K562 (cell line): ENCODE results near the gene DCTN2. TPM values are rescaled to one million over a fixed set of nuclear protein-coding genes. Genes with fewer than 3 reads are reported as not detected.
A peak's percentile ranks its signal among the peaks of the same experiment; 100 is the strongest.

Source experiments
- ARID3B ChIP-seq: fragments of 250-450 bp; sonication (Bioruptor Pico); IDR thresholded peaks from 2 replicates; pipeline ENCODE4 v1.4.0; 2020; ENCODE audit warnings: borderline replicate concordance
- CXXC5 ChIP-seq: fragments of 250-450 bp; sonication (Bioruptor Pico); IDR thresholded peaks from 2 replicates; pipeline ENCODE4 v1.8.0; 2022; ENCODE audit warnings: inconsistent platforms, mild to moderate bottlenecking, moderate library complexity
- GABPB1 ChIP-seq: sonication (generic); formaldehyde crosslinking; IDR thresholded peaks from 2 replicates; pipeline ENCODE4 v1.8.0; 2022; ENCODE audit warnings: mild to moderate bottlenecking, missing genetic modification reagents
- MAX ChIP-seq: sonication (generic); formaldehyde crosslinking; IDR thresholded peaks from 2 replicates; pipeline ENCODE4 v1.9.0; 2022; ENCODE audit warnings: mild to moderate bottlenecking, missing genetic modification reagents
- NCOA1 ChIP-seq: fragments of 450-650 bp; IDR thresholded peaks from 2 replicates; pipeline ENCODE4 v1.6.1; 2016; ENCODE audit warnings: low read depth
- REST ChIP-seq, 2 experiments: fragments of 450-650 bp; formaldehyde crosslinking in 1 of 2; IDR thresholded peaks; 2 replicates each; pipeline versions ENCODE4 v1.4.0 to v1.6.1; 2014 to 2020; ENCODE audit warnings: mild to moderate bottlenecking in 2 of 2, borderline replicate concordance in 1 of 2, low read depth in 1 of 2
- SMAD4 ChIP-seq: fragments of 250-450 bp; sonication (Bioruptor Pico); conservative IDR thresholded peaks from 2 replicates; pipeline ENCODE4 v1.8.0; 2021; ENCODE audit warnings: inconsistent platforms, mild to moderate bottlenecking, moderate library complexity
- UBTF ChIP-seq, 2 experiments: IDR thresholded peaks; 2 replicates each; pipeline ENCODE4 v1.6.1; 2012; ENCODE audit warnings: improper control_type of control experiment in 2 of 2, low read depth in 2 of 2, low read length in 2 of 2, borderline replicate concordance in 1 of 2
- USF1 ChIP-seq: sonication (generic); formaldehyde crosslinking; IDR thresholded peaks from 2 replicates; pipeline ENCODE4 v1.9.0; 2022; ENCODE audit warnings: mild to moderate bottlenecking, missing genetic modification reagents
- ZBTB43 ChIP-seq: sonication (generic); formaldehyde crosslinking; IDR thresholded peaks from 2 replicates; pipeline ENCODE4 v1.8.0; 2023; ENCODE audit warnings: mild to moderate bottlenecking, missing genetic modification reagents
- ZBTB7A ChIP-seq: IDR thresholded peaks from 2 replicates; pipeline ENCODE4 v1.6.1; 2011; ENCODE audit warnings: low read depth, mild to moderate bottlenecking, low read length, moderate library complexity, borderline replicate concordance; ENCODE audit not compliant: control insufficient read depth
- polyA plus RNA-seq, 8 experiments: library from polyadenylated mRNA; depleted of rRNA in 4 of 8; stranded (reverse) in 5 of 8; unstranded in 3 of 8; fragments of >200 nt; fragmentation: Nextera tagmentation in 2 of 8; fragmentation: Illumina TruSeq in 1 of 8; extraction: Ambion mirVana in 2 of 8; extraction: Trizol in 1 of 8; gene quantifications; 2 replicates each; pipeline versions ENCODE4 v1.2.1 to v1.2.3, GENCODE V29; 2011 to 2014; ENCODE audit warnings: inconsistent platforms in 1 of 8, missing spikeins in 1 of 8
- total RNA-seq, 7 experiments: library from RNA; depleted of rRNA in 6 of 7; stranded (reverse); fragments of >200 nt in 6 of 7; fragmentation: Illumina TruSeq in 2 of 7; extraction: Trizol in 2 of 7; gene quantifications; 2 replicates each; pipeline versions ENCODE4 v1.2.1 to v1.2.3, GENCODE V29; 2011 to 2021; ENCODE audit warnings: low replicate concordance in 1 of 7

DCTN2 gene
- total and polyA plus RNA-seq, 9 of the 15 experiments (the other 6 are each of a cell fraction or from before 2014, with no cell fraction given) = 43.6 to 270 (median 125) TPM

GRCh38 chr12:57552835-57553313 lies 5.9 kb upstream of the DCTN2 start (continued):
- TF ChIP-seq UBTF (IDR thresholded peaks at IDR 0.05; ENCODE audit: borderline replicate concordance in 1 of 2, low read depth in 2 of 2, low read length in 2 of 2) (0 out of 4 replicates have a peak, but pooled peaks of 1 of the 2 experiments have one; percentile 43), USF1 (peak; percentile 38; the same call in 1 of the 2 replicates), ZBTB7A (no peak; the same call in 1 of the 2 replicates), CXXC5 (CRISPR knock-in tag) (peak; percentile 5; the same call in 1 of the 2 replicates), GABPB1 (CRISPR knock-in tag) (peak; percentile 44; the same call in 1 of the 2 replicates), ARID3B (no peak), SMAD4 (CRISPR knock-in tag) (peak; percentile 73), REST (IDR thresholded peaks at IDR 0.05; ENCODE audit: borderline replicate concordance) (peak; percentile 8; the same call in 1 of the 2 replicates), REST (CRISPR knock-in tag; IDR thresholded peaks at IDR 0.05; ENCODE audit: low read depth) (no peak), ZBTB43 (CRISPR knock-in tag) (no peak), NCOA1 (no peak), MAX (peak; percentile 47)
